HL-60/S4 treated with retinoic acid at 250 ng/mL for 4 days and 3 days (cell line): ENCODE data around the gene DBX1.
"Not testable (repeated sequence)": the region's sequence is repeated elsewhere in the genome, so short reads cannot be mapped to it uniquely, and the experiment has no call there.

Source experiments
- in situ Hi-C: fragments of 300-500 bp; cut with MboI; formaldehyde crosslinking; loops from 2 replicates; pipeline ENCODE4 v1.7.0; 2022; ENCODE audit warnings: low sequenced_read_pairs

Gene DBX1

DNA sequence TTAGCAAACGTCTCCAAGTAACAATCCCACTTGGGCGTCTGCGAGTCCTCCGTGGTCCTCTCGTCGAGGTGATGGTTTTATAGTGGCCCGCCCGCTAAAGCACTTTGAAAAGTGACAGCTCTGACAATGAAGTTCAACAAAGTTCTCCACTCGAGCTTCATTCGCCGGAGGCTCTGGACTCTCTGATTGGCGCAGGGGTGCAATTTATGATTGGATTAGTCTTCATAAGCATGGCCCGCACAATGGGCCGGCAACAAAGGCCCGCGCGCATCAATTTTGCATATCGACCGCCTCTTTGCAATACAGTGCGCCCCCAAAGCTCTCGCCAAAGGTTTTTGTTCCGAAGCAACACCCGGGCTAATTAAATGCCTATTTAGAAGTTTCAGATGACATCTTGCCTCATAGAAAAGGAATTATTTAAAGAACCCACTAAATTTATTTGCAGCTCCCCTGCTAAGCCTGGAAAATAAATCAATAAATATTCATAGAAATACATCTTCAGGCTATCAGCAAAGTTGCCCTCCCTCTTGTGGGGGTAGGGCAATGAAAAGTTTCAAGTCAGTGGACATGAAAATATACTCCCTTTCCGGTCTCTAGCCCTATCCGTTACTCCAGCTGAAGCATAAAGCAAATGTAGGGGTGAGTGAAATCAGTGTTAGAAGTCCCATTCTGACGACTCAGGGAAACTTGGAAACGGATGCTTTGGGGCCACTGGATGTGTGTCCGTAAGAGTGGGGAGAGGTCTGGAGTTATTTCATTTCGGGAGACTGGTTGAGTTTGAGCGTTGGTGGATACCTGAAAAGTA lies at the start of gene DBX1:
Gene DBX1 (minus strand): TSS at position 51 of the 805 bp plus-strand sequence. CDS start 151 bp downstream, outside the sequence.
- in situ Hi-C loops = no loop called here

DNA sequence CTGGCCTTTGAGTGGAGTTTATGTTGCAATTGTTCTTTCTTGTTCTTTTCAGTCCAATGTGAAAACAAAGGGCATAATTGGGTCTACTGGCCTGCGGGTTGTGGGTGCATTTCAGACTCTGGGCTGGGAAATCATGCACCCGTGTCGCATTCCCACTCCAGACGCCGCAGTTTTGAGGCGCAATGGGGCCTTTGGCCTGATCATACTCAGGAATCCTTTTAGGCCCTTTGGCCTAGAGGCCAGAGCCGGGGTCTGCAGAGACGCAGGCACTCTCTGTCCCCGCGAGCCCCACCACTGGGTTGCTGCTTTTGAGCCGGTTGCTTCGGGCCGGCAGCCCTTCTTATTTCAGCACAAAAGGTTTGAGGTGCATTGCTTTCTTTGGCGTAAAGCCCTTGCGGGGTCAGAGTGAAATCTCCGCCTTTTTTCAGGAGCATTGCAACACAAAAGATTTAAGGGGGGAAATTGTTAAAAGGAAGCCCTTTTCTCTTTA lies 48.4 kb upstream of the DBX1 start:
- in situ Hi-C loops = no loop called here

DNA sequence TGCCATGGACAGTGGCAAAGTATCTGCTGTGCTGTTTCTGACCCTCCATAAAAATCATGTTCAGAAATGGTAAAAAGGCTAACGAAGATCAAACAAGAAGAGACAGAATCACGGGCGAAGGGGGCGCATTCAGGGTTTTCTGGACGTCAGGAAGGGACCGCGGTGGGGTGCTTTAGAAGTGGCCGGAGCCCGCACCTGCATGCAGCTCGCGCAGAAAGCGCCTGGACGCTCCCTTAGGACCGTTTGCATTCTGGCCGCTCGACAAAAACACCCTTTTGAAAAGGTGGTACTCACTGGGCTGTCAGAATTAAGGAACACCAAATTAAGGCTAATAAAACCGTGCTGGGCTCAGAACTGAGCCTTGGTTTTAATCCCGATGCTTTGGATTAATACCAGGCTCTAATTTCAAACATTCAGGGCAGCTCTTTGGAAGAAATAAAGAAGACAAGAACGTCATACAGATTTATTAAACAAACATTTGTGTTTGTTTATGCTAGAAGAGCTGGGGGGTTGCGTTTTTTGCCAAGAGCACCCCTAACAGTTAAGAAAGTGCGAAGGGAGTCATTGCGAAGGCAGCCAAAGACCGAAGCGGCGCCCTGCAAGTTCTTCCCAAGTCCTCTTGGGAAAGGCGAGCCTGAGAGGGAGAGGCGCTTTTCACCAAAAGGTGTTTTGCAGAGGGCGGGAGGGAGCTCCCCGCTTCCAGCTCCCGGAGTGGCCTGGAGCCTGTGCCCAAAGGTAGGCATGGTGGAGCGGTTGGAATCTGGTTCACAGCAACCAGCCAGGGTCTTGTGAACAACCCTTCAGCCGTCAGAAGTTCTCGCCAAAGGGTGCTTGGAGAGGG lies 47.7 kb upstream of the DBX1 start:
- in situ Hi-C loops = no loop called here

DNA sequence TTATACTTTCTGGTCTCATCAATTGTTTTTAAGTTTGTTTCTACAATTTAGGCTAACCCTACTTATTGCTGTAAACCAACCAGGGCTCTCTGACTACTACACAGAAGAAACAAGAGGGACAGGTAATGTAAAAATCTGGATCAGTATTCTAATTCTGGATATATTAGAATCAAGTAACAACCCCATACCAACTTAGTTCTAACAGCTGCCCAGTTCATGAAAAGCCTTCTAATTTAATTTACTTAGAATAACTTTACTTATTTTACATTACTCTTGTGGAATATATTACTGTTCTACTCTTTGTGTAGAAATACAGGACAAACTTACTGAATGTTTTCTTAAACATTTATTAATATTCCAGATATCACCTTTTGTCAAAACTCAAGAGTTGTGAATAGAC lies 45.5 kb upstream of the DBX1 start:
- in situ Hi-C loops = no loop called here

DNA sequence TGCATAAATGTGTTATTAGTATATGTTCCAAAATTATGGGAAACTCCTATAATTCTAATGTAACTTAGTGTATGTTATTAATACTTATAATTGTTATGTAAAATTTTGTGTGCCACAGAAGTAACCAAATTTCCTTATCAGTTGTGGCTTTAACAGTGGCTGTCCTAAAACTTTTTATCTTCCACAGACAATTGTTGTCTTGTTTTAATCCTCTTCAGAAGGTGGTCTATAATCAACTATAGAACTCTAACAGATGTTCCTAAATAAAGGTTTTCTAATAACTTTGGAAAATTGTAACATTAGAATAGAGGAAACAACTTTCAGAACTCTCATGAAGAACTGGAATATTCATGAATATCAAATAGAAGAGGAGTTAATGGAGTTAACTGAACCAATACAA lies 44.4 kb upstream of the DBX1 start:
- in situ Hi-C loops = no loop called here

DNA sequence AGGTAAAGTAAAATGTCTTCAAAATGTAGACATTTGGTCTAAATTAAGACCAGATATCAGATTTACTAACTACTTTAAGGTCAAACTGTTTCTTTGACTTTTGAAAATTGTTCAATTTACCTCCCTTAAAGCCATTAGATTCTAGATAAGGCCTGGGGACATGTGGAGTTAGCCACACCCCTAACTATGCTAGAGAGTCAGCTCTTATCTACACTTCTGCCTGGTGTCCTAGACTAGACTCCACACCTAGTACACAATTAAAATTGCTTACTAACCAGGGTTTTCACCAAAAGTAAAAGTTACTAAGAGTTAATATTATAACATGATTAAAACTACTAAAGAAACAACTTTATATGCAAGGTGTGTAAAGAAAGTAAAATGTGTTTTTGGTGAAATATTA lies 43.6 kb upstream of the DBX1 start:
- in situ Hi-C loops = no loop called here

DNA sequence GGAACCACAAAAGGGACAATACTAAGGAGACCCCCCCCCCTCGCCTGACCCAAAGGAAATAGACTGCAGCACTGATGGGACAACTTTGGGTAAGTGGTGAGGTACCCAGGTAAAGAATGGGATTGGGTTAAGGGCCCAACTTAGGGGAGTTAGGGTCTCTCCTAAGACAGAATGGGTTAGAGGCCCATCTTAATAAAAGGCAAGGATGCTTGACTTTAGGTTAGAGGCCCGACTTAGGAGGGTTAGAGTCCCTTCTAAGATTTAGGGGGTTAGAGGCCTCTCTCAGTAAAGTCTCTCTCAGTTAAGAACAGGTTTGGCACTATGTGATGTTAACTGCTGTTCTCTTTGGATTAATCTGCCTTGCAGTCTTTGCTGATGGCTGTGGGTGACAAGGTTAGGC lies 41.0 kb upstream of the DBX1 start:
- in situ Hi-C loops = no loop called here

DNA sequence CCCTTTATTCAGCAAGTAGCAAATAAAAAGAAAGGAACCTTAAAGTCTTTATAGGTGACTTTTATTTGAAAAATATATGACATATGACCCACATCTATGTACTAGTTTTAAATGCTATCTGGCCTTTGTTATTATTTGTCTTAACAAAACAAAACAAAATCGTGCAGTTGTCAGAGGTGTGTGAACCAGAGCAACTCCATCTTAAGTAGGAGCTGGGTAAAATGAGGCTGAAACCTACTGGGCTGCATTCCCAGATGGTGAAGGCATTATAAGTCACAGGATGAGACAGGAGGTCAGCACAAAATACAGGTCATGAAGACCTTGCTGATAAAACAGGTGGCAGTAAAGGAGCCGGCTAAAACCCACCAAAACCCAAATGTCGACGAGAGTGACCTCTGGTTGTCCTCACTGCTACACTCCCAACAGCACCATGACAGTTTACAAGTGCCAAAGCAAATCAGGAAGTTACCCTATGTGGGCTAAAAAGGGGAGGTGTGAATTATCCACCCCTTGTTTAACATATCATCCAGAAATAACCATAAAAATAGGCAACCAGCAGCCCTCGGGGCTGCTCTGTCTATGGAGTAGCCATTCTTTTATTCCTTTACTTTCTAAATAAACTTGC lies 40.2 kb upstream of the DBX1 start:
- in situ Hi-C loops = not testable (repeated sequence)

- in situ Hi-C loops = no loop called here
Measured at GRCh38 chr11:20197881-20198280, 37.6 kb upstream of the DBX1 start.

DNA sequence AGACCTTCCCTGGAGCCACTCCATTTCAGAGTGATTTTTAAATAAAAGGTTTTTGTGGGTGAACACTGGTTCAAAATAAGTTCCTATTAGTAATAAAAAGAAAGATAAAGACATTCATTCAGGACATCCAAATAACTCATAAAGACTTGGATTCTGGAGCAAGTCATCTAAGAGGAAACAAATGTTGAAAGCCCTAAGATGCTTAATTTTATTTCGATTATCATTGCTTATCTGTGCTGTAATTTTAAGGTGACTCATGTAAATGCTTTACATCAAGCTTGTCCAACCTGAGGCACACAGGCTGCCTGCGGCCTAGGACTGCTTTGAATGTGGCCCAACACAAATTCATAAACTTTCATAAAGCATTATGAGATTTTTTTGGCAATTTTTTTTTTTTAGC lies 34.2 kb upstream of the DBX1 start:
- in situ Hi-C loops = no loop called here

GRCh38 chr11:20193307-20193706 lies 33.0 kb upstream of the DBX1 start:
- in situ Hi-C loops = no loop called here

DNA sequence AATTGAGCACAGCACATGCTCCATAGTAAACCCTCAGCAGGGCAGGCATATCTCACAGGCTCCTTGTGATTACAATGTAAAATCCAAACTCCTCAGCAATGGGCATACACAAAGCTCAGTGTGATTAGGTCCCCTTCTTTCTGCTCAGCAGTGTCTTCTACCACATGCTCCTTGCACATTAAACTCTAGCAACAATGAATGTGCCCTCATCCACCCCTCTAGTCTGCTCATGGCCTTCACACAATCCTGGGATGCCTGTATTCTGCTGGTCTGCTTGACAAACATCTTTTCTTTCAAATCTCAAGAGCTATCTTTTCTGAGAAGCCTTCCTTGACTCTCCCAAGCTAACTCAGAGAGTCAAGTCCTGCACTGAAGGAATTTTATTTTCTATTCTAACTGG lies 32.4 kb upstream of the DBX1 start:
- in situ Hi-C loops = no loop called here

DNA sequence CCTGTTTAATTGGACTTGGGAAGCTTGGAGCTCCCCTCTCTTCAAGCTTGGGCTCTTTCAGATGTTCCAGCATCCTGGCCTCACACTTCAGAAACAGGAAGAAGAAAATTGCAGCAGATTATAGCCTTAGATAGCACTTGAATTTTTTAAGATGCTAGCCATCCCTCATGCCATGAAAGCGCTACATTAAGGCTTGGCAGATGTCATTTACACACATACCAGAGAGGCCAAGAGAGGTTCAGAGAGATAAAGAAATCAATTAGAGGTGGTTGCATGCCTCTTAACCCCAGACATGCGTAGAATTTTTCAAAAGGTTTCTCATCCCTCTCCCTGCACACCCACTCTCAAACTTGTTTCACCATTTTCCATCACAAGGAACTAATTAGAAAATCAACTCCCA lies 31.9 kb upstream of the DBX1 start:
- in situ Hi-C loops = no loop called here

- in situ Hi-C loops = no loop called here
Measured at GRCh38 chr11:20178976-20179375, 18.7 kb upstream of the DBX1 start.

DNA sequence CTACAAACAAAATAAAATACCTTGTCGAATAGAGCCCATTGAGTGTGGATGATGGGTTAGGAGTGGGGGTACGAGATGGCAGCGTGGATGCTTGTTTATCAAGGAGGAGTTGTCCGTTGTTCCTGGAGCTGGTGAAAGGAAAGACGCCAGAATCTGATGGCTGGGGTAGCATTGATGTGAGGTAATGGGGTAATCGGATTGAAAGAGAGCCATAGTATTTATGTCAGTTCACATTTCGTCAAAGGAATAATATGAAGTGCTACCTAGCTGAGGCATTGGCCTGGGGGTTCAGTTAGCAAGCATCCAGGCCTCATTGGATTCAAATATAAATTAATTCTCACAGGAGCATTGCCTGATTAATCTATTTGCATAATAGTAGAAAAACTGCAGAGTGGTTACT lies 16.9 kb upstream of the DBX1 start:
- in situ Hi-C loops = no loop called here

DNA sequence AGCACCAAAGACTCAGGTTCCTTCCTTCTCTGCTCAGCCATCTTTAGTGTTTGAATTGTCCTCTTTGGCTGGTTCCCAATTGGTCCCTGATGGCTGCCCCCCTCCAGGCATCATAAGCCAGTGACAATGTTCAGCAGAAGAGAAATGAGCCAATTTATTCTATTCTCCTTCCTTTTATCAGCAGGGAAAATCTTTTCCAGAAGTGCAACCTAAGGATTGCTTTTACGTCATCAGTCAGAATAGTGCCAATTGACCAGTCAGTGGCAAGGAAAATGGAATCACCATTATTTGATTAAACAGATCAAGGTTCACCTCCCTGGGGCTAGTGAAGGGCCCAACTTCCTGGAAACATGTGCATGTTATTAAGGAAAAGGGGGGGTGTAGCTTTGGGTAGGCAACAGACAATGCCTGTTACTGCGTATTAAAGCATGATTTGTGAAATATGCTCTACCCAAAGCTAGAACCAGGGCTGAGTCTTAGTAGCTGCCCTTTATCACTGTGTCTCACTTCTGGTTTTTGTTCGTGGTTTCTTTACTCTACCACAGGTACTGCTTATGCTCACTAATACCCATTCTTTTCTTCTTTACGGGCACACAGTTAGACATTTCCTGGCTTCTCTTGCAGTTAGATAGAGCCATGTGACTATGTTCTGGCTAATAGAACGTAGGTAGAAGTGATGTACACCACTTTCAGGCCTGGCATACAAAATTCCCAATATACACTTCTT lies 12.6 kb upstream of the DBX1 start:
- in situ Hi-C loops = no loop called here

GRCh38 chr11:20163783-20164481 lies 3.7 kb upstream of the DBX1 start:
- in situ Hi-C loops = no loop called here

DNA sequence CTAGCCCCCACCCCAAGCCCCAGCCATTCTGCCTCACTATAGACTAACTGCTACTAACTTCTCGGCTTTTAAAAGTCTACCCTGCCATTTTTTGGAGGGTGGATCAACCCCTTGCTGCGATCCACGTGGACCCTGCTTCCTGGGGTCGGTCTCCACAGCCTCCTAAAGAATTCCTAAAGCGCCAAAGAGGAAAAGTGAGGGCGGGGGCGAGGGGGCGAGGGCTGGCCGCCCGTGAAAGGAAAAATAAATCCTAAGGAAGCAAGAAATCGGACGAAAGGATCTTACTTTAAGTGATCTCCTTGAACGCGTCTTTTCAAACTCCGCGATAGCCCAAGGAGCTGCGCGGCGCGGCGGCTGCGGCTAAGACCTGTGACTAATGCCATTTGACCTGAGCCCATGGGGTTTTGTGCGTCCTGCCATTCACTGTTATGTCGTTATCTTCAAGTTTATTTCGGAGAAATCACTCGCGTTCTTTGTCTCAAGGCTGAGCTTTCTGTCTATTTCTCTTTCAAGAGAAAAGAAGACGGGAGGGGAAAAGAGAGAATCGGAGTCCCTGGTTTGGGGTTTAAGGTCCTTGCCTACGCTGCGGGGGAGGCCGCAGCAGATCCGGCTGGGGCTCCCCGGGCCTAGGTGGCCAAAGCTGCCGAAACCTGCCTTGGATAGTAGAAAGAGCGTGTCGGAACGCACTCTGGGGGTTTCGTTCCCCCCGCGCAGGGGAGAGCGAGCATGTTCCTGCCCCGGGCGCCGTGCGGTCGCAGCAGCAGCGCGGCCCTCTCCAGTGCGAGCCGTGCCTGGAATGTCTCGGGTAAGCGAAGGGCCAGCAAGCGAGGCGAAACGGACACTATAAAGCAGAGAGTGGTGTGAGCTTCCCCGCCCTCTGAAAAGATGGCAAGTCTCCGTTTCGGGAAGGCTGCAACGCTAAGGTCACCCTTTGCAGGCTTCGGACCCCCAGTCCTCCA lies 2.8 kb upstream of the DBX1 start:
- in situ Hi-C loops = no loop called here
